SU-DHL-6 (cell line): Measurements from ENCODE around the gene CNOT8.

Experiments used
- H2AFZ ChIP-seq: fragments of 200-600 bp; sonication (generic); 2 replicates; pipeline ENCODE4 v1.6.1; 2014; ENCODE audit warnings: low read depth, mild to moderate bottlenecking, moderate library complexity, mixed read lengths, antibody characterized with exemption, low read length; ENCODE audit not compliant: severe bottlenecking
- H3F3A ChIP-seq: fragments of 200-600 bp; shearing (Covaris generic); 2 replicates; pipeline ENCODE4 v1.6.0; 2016; ENCODE audit warnings: antibody characterized with exemption, mild to moderate bottlenecking; ENCODE audit not compliant: insufficient read depth
- H3K27ac ChIP-seq: fragments of 200-600 bp; sonication (generic); 2 replicates; pipeline ENCODE4 v1.5.1; 2016; ENCODE audit warnings: low read depth, mild to moderate bottlenecking, low read length, moderate library complexity, mixed read lengths
- H3K27me3 ChIP-seq: fragments of 200-600 bp; sonication (generic), shearing (Covaris generic); 2 replicates; pipeline ENCODE4 v1.6.0; 2014; ENCODE audit warnings: mild to moderate bottlenecking, low read length
- H3K36me3 ChIP-seq: fragments of 200-600 bp; sonication (generic); 2 replicates; pipeline ENCODE4 v1.6.1; 2014; ENCODE audit warnings: mild to moderate bottlenecking, low read length, mixed read lengths
- H3K4me2 ChIP-seq: fragments of 300-600, 200-600 bp; shearing (Covaris generic), sonication (generic); 2 replicates; pipeline ENCODE4 v1.6.0; 2014; ENCODE audit warnings: low read length, low read depth, mild to moderate bottlenecking; ENCODE audit not compliant: poor library complexity, severe bottlenecking
- H3K4me3 ChIP-seq: fragments of 200-600 bp; sonication (generic); 2 replicates; pipeline ENCODE4 v1.5.1; 2014; ENCODE audit warnings: antibody characterized with exemption, low read length, mild to moderate bottlenecking, mixed read lengths; ENCODE audit not compliant: insufficient read depth, poor library complexity, severe bottlenecking
- H3K79me2 ChIP-seq: fragments of 200-600 bp; sonication (generic); 2 replicates; pipeline ENCODE4 v1.6.1; 2014; ENCODE audit warnings: mild to moderate bottlenecking, low read length, moderate library complexity; ENCODE audit not compliant: insufficient read depth
- H3K9ac ChIP-seq: fragments of 200-600 bp; sonication (generic); 2 replicates; pipeline ENCODE4 v1.7.0; 2014; ENCODE audit warnings: mild to moderate bottlenecking, low read length
- H3K9me2 ChIP-seq: fragments of 200-600 bp; sonication (generic); replicated peaks from 2 replicates; pipeline ENCODE4 v1.6.1; 2014; ENCODE audit warnings: low read length; ENCODE audit not compliant: insufficient read depth
- H3K9me3 ChIP-seq: fragments of 200-600 bp; sonication (generic); 2 replicates; pipeline ENCODE4 v1.6.1; 2014; ENCODE audit warnings: low read length, mixed read lengths; ENCODE audit not compliant: insufficient read depth
- H4K20me1 ChIP-seq: fragments of 200-600 bp; sonication (generic); 2 replicates; pipeline ENCODE4 v1.6.1; 2014; ENCODE audit warnings: low read depth, mild to moderate bottlenecking, antibody characterized with exemption, low read length, moderate library complexity, mixed read lengths
- EZH2phosphoT487 ChIP-seq: fragments of 200-600 bp; sonication (generic), shearing (Covaris generic); conservative IDR thresholded peaks from 2 replicates; pipeline ENCODE4 v1.6.1; 2018; ENCODE audit warnings: mild to moderate bottlenecking, antibody characterized with exemption, low read length, moderate library complexity, mixed read lengths
- TF ChIP-seq, protein P1 (sequence below): fragments of 200-600 bp; sonication (generic); IDR thresholded peaks from one replicate; pipeline ENCODE4 v1.5.1; 2017; ENCODE audit warnings: antibody characterized with exemption, mild to moderate bottlenecking, low read length, moderate library complexity; ENCODE audit not compliant: insufficient read depth, poor library complexity, severe bottlenecking

The CNOT8 gene

DNA sequence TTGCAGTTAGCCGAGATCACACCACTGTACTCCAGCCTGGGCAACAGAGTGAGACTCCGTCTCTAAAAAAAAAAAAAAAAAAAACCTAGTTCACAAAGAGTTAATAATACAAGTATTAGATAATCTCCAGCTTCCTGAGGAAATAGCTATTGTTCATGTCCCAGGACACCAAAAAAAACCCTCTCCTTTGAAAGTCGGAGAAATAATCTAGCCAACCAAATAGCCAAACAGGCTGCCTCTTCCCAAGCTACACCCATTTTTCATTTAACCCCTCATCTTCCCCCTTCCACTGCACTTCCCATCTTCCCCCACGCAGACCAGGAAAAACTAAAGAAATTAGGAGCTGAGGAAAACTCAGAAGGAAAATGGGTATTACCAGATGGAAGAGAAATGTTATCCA lies 23.6 kb downstream of the CNOT8 start:
- Histone ChIP-seq H3F3A (no peaks in the 10 kb centered on the region; the same call in 1 of the 2 replicates), H3K9me2 (no peaks in the 10 kb centered on the region), H3K4me2 (no peak overlapping the region), H3K4me3 (no peak overlapping the region), H3K27ac (no peak overlapping the region), H3K79me2 (no peaks in the 10 kb centered on the region), H3K27me3 (no peaks in the 10 kb centered on the region), H3K9me3 (peaks cover 29% of the 10 kb centered on the region; the same call in 1 of the 2 replicates), H3K36me3 (peaks cover 27% of the 10 kb centered on the region), H3K9ac (no peak overlapping the region), H4K20me1 (no peaks in the 10 kb centered on the region), H2AFZ (no peak overlapping the region)
- no peak for TF ChIP-seq EZH2phosphoT487
- TF ChIP-seq, protein P1, sequence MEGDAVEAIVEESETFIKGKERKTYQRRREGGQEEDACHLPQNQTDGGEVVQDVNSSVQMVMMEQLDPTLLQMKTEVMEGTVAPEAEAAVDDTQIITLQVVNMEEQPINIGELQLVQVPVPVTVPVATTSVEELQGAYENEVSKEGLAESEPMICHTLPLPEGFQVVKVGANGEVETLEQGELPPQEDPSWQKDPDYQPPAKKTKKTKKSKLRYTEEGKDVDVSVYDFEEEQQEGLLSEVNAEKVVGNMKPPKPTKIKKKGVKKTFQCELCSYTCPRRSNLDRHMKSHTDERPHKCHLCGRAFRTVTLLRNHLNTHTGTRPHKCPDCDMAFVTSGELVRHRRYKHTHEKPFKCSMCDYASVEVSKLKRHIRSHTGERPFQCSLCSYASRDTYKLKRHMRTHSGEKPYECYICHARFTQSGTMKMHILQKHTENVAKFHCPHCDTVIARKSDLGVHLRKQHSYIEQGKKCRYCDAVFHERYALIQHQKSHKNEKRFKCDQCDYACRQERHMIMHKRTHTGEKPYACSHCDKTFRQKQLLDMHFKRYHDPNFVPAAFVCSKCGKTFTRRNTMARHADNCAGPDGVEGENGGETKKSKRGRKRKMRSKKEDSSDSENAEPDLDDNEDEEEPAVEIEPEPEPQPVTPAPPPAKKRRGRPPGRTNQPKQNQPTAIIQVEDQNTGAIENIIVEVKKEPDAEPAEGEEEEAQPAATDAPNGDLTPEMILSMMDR = no peak

DNA sequence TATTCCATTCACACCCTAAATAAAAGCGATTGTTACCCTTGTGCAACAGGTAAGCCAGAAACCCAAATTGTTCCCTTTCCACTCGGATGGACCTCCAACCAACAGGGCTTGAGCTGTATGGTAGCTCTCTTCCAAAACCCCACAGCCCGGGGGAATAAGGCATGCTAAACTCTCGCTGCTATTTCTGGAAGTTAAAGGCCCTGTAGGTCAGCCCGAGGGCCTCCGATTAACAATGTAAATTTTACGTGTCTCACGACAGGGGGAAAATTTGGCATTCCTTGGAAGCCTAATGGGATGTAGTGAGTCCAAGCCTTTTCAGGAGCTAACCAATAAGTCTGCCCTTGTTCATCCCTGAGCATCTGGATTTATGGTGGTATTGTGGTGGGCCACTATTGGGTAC lies 26.0 kb downstream of the CNOT8 start:
- Histone ChIP-seq H2AFZ (no peak overlapping the region), H3F3A (no peaks in the 10 kb centered on the region; the same call in 1 of the 2 replicates), H3K4me2 (no peak overlapping the region), H3K4me3 (no peak overlapping the region), H3K27me3 (no peaks in the 10 kb centered on the region), H3K9me2 (no peaks in the 10 kb centered on the region), H3K9ac (no peak overlapping the region), H3K79me2 (no peaks in the 10 kb centered on the region), H4K20me1 (no peaks in the 10 kb centered on the region), H3K27ac (no peak overlapping the region), H3K36me3 (peaks cover 42% of the 10 kb centered on the region), H3K9me3 (peaks cover 18% of the 10 kb centered on the region; the same call in 1 of the 2 replicates)
- no peak for TF ChIP-seq EZH2phosphoT487
- TF ChIP-seq, protein P1 = no peak

DNA sequence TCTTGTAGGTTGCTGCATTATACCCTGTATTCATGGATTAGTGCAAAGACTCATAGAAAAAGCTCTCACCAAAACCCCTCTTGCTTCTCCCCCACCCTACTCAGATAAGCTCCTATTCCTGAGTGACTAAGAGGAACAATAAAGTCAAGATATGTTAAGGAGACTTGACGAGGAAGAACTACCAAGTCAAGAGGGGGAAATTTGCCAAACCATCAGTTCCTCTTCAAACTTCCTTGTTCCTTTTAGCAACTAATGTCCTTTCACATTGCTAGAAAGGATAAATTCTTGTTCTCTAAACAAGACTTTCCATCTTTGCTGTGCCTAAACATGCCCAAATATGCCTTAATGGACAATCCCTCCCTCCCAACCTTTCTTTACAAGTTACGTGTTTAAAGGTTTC lies 27.0 kb downstream of the CNOT8 start:
- no peaks in the 10 kb centered on the region for H3K27me3 ChIP-seq
- H3K4me3 ChIP-seq = no peak overlapping the region
- H3K79me2 ChIP-seq = no peaks in the 10 kb centered on the region
- no peak overlapping the region for H3K27ac ChIP-seq
- peaks cover 49% of the 10 kb centered on the region for H3K36me3 ChIP-seq
- no peak overlapping the region for H3K9ac ChIP-seq
- H3K4me2 ChIP-seq = no peak overlapping the region
- no peak overlapping the region for H2AFZ ChIP-seq
- H3F3A ChIP-seq = no peaks in the 10 kb centered on the region; the same call in 1 of the 2 replicates
- H3K9me2 ChIP-seq = no peaks in the 10 kb centered on the region
- TF ChIP-seq, protein P1 = no peak
- no peak for TF ChIP-seq EZH2phosphoT487
- H3K9me3 ChIP-seq = peaks cover 18% of the 10 kb centered on the region; the same call in 1 of the 2 replicates
- H4K20me1 ChIP-seq = no peaks in the 10 kb centered on the region
